DOHH2 (cell line): ENCODE results near the gene MED12L.

Experiments
- H3F3A ChIP-seq: fragments of 200-600 bp; sonication (generic), shearing (Covaris generic); 2 replicates; pipeline ENCODE4 v1.6.0; 2016; ENCODE audit warnings: antibody characterized with exemption, mild to moderate bottlenecking; ENCODE audit not compliant: control insufficient read depth, insufficient read depth
- H3K27ac ChIP-seq: fragments of 200-600 bp; sonication (generic); 2 replicates; pipeline ENCODE4 v1.5.1; 2014; ENCODE audit warnings: low read depth, mild to moderate bottlenecking, low read length, moderate library complexity
- H3K27me3 ChIP-seq: fragments of 200-600 bp; sonication (generic); 2 replicates; pipeline ENCODE4 v1.6.1; 2014; ENCODE audit warnings: mild to moderate bottlenecking, low read length, mixed read lengths; ENCODE audit not compliant: control insufficient read depth
- H3K36me3 ChIP-seq: fragments of 200-600 bp; sonication (generic); 2 replicates; pipeline ENCODE4 v1.6.1; 2014; ENCODE audit warnings: mild to moderate bottlenecking, low read length, moderate library complexity, mixed read lengths; ENCODE audit not compliant: control insufficient read depth
- H3K4me1 ChIP-seq: fragments of 200-600 bp; sonication (generic); 2 replicates; pipeline ENCODE4 v1.6.1; 2014; ENCODE audit warnings: mild to moderate bottlenecking, low read length, mixed read lengths; ENCODE audit not compliant: control insufficient read depth
- H3K4me2 ChIP-seq: fragments of 200-600 bp; sonication (generic); 2 replicates; pipeline ENCODE4 v1.6.0; 2014; ENCODE audit warnings: mild to moderate bottlenecking, low read length, moderate library complexity
- H3K4me3 ChIP-seq: fragments of 200-600 bp; sonication (generic); 2 replicates; pipeline ENCODE4 v1.5.1; 2014; ENCODE audit warnings: mild to moderate bottlenecking, low read length, mixed read lengths
- H3K79me2 ChIP-seq: fragments of 200-600 bp; sonication (generic); 2 replicates; pipeline ENCODE4 v1.6.1; 2014; ENCODE audit warnings: mild to moderate bottlenecking, low read length, mixed read lengths; ENCODE audit not compliant: control insufficient read depth
- H3K9me2 ChIP-seq: fragments of 200-600 bp; sonication (generic); replicated peaks from 2 replicates; pipeline ENCODE4 v1.6.1; 2014; ENCODE audit warnings: mild to moderate bottlenecking, low read length, mixed read lengths; ENCODE audit not compliant: control insufficient read depth
- H3K9me3 ChIP-seq: fragments of 200-600 bp; sonication (generic); 2 replicates; pipeline ENCODE4 v1.6.1; 2014; ENCODE audit warnings: antibody characterized with exemption, low read length, mixed read lengths; ENCODE audit not compliant: control insufficient read depth, insufficient read depth
- H4K20me1 ChIP-seq: fragments of 200-600 bp; sonication (generic); 2 replicates; pipeline ENCODE4 v1.6.0; 2014; ENCODE audit warnings: low read depth, mild to moderate bottlenecking, antibody characterized with exemption, low read length, moderate library complexity; ENCODE audit not compliant: control insufficient read depth, insufficient read depth
- CTCF ChIP-seq: fragments of 200-600 bp; sonication (generic); IDR thresholded peaks from one replicate; pipeline ENCODE4 v1.5.1; 2014; ENCODE audit warnings: antibody characterized with exemption, mild to moderate bottlenecking, low read depth, low read length; ENCODE audit not compliant: poor library complexity, severe bottlenecking
- EZH2phosphoT487 ChIP-seq: fragments of 200-600 bp; sonication (generic); IDR thresholded peaks from 2 replicates; pipeline ENCODE4 v1.6.1; 2017; ENCODE audit warnings: borderline replicate concordance, mild to moderate bottlenecking, antibody characterized with exemption, low read length, moderate library complexity, mixed read lengths

The MED12L gene

GRCh38 chr3:151262871-151263525 lies 177.5 kb downstream of the MED12L start:
- H3K9me2 ChIP-seq, result no peaks in the 10 kb centered on the region
- H3K4me1 ChIP-seq, result peaks cover 15% of the 10 kb centered on the region
- H3K4me2 ChIP-seq, result no peak overlapping the region
- H3K27ac ChIP-seq, result no peak overlapping the region
- no peaks in the 10 kb centered on the region for H4K20me1 ChIP-seq
- H3K36me3 ChIP-seq, result no peaks in the 10 kb centered on the region
- H3K79me2 ChIP-seq, result no peaks in the 10 kb centered on the region
- H3F3A ChIP-seq, result no peaks in the 10 kb centered on the region
- H3K4me3 ChIP-seq, result no peak overlapping the region
- no peaks in the 10 kb centered on the region for H3K27me3 ChIP-seq
- H3K9me3 ChIP-seq, result no peaks in the 10 kb centered on the region
- TF ChIP-seq CTCF (no peak), EZH2phosphoT487 (no peak)

GRCh38 chr3:151264605-151265004 lies 179.1 kb downstream of the MED12L start:
- Histone ChIP-seq H3K9me2 (no peaks in the 10 kb centered on the region), H4K20me1 (no peaks in the 10 kb centered on the region), H3K27me3 (no peaks in the 10 kb centered on the region), H3K79me2 (no peaks in the 10 kb centered on the region), H3K36me3 (no peaks in the 10 kb centered on the region), H3F3A (no peaks in the 10 kb centered on the region), H3K4me3 (no peak overlapping the region), H3K4me1 (peaks cover 26% of the 10 kb centered on the region), H3K9me3 (no peaks in the 10 kb centered on the region), H3K27ac (no peak overlapping the region), H3K4me2 (no peak overlapping the region)
- TF ChIP-seq EZH2phosphoT487 (no peak), CTCF (no peak)

- no peak for TF ChIP-seq CTCF
- TF ChIP-seq EZH2phosphoT487, result no peak
- Histone ChIP-seq H3K4me3 (no peak overlapping the region; the same call in 1 of the 2 replicates), H3K27ac (no peak overlapping the region), H4K20me1 (no peaks in the 10 kb centered on the region), H3K27me3 (no peaks in the 10 kb centered on the region), H3K9me3 (no peaks in the 10 kb centered on the region), H3K4me2 (peak overlapping the region; percentile 56; the same call in 1 of the 2 replicates), H3K4me1 (peaks cover 29% of the 10 kb centered on the region), H3F3A (no peaks in the 10 kb centered on the region), H3K36me3 (no peaks in the 10 kb centered on the region), H3K79me2 (no peaks in the 10 kb centered on the region), H3K9me2 (no peaks in the 10 kb centered on the region)
These were observed 179.7 kb downstream of the MED12L start for GRCh38 chr3:151265166-151265565.
